Measurements from ENCODE around the gene C1QTNF1.
A peak's percentile ranks its signal among the peaks of the same experiment; 100 is the strongest.
"Not testable (repeated sequence)": the region's sequence is repeated elsewhere in the genome, so short reads cannot be mapped to it uniquely, and the experiment has no call there.

The C1QTNF1 gene

GRCh38 chr17:79020631-79021301 is 3.2 kb upstream of the C1QTNF1 start:
- no peak for DNase-seq (ENCODE audit: low read depth)
- no peak overlapping the region for H3K4me3 ChIP-seq (ENCODE audit: low read depth, low read length)
- TF ChIP-seq, protein P1, sequence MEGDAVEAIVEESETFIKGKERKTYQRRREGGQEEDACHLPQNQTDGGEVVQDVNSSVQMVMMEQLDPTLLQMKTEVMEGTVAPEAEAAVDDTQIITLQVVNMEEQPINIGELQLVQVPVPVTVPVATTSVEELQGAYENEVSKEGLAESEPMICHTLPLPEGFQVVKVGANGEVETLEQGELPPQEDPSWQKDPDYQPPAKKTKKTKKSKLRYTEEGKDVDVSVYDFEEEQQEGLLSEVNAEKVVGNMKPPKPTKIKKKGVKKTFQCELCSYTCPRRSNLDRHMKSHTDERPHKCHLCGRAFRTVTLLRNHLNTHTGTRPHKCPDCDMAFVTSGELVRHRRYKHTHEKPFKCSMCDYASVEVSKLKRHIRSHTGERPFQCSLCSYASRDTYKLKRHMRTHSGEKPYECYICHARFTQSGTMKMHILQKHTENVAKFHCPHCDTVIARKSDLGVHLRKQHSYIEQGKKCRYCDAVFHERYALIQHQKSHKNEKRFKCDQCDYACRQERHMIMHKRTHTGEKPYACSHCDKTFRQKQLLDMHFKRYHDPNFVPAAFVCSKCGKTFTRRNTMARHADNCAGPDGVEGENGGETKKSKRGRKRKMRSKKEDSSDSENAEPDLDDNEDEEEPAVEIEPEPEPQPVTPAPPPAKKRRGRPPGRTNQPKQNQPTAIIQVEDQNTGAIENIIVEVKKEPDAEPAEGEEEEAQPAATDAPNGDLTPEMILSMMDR (IDR thresholded peaks at IDR 0.05; ENCODE audit: insufficient read depth, low read depth, low read length, missing control alignments): no peak

DNA sequence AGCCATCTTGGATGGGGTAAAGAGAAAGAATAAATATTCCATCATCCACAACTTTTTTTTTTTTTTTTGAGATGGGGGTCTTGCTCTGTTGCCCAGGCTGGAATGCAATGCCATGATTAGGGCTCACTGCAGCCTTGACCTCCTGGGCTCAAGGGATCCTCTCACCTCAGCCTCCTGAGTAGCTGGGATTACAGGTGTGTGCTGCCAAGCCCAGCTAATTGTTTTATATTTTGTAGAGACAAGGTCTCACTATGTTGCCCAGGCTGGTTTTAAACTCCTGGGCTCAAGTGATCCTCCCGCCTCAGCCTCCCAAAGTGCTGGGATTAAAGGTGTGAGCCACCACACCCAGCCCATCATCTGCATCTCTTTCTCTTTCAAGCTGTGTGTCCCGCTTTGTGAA is 2.0 kb upstream of the C1QTNF1 start:
- DNase-seq (ENCODE audit: low read depth); H3K4me3 ChIP-seq (ENCODE audit: low read depth, low read length): not testable (repeated sequence)

GRCh38 chr17:79022507-79022991 is 1.4 kb upstream of the C1QTNF1 start:
- H3K4me3 ChIP-seq (ENCODE audit: low read depth, low read length): no peak overlapping the region
- TF ChIP-seq, protein P1 (IDR thresholded peaks at IDR 0.05; ENCODE audit: insufficient read depth, low read depth, low read length, missing control alignments): no peak
- no peak for DNase-seq (ENCODE audit: low read depth)

DNA sequence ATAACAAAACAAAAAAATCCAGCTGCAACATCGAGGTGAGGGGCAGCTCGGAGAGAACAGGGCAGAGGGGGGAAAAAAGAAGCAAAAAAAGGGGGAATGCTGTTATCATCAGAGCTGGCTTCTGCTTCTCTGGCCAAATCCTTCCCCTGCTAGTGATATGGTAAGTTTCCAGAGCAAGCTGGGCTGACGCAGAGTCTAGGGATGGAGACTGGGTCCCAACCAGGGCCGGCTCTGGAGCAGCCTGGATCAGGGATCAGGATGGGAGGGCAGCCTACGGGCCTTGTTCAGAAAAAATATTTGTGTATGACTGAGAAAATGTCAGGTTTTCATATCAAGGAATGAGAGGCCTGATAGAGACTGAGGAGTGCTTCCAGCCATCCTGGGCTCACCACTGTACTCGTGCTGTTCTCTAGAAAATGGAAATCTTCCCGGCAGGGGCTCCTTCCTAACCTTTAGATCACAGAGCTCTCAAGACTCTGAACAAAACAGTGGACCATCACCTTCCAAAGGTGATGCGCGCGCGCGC is 726 bp upstream of the C1QTNF1 start:
- no peak overlapping the region for H3K4me3 ChIP-seq (ENCODE audit: low read depth, low read length)
- no peak for DNase-seq (ENCODE audit: low read depth)
- TF ChIP-seq, protein P1 (IDR thresholded peaks at IDR 0.05; ENCODE audit: insufficient read depth, low read depth, low read length, missing control alignments): no peak

DNA sequence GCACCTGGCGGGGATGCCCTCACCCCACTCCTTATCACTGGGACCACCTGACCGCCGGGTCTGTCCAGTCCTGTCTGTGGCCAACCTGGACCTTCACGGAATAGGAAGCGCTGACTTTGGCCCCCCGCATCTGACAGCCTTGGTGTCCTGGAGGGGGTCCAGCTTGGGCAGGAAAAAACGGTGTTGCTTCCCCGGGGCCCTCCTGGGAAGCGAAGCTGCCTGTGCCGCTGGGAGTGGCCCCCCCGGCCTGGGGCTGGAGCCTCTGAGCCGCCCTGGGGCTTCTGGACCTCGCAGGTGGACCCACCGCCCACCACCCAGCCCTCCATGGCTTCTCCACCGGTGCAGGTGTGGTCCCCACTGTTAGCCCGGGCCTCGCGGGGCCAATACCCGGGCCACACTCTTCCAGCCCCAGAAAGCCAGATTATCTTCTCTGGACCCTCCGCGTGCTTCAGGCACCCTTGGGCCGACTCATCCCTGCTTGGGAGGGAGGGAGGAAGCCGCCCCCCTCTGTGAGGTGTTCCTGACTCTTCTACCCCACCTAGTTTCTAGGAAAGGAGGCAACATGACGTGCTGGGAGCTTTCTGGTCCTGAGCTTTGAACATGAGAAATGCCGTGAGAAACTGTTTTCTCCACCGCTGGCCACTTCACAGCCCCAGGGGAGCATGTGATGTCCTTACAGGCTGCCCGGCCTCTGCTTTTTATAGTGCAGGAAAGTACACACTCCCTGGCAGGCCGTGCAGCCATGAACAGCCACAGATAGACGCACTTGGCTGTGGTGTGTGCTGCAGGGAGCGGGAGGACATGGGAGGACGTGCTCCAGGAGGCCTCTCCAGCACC is 1.1 kb downstream of the C1QTNF1 start:
- TF ChIP-seq, protein P1 (IDR thresholded peaks at IDR 0.05; ENCODE audit: insufficient read depth, low read depth, low read length, missing control alignments): no peak
- H3K4me3 ChIP-seq (ENCODE audit: low read depth, low read length): peak overlapping the region; percentile 26

GRCh38 chr17:79026376-79027273 is 2.7 kb downstream of the C1QTNF1 start:
- no peak overlapping the region for H3K4me3 ChIP-seq (ENCODE audit: low read depth, low read length)
- no peak for DNase-seq (ENCODE audit: low read depth)

More for the DNA sequence above, 1.1 kb downstream of the C1QTNF1 start:
- DNase-seq (ENCODE audit: low read depth): no peak

More at GRCh38 chr17:79026376-79027273, 2.7 kb downstream of the C1QTNF1 start:
- TF ChIP-seq, protein P1 (IDR thresholded peaks at IDR 0.05; ENCODE audit: insufficient read depth, low read depth, low read length, missing control alignments): no peak

Data from GM12865 (cell line).